ENCODE data around the gene LILRB2.
"Not testable (repeated sequence)": the region's sequence is repeated elsewhere in the genome, so short reads cannot be mapped to it uniquely, and the experiment has no call there.

Gene LILRB2

GRCh38 chr19:54282686-54283470 is 2.0 kb upstream of the LILRB2 start:
- no peaks in the 10 kb centered on the region for H3K9me3 ChIP-seq (ENCODE audit: control insufficient read depth in 2 of 2, low read length in 2 of 2)
- no peak overlapping the region for H3K4me3 ChIP-seq (ENCODE audit: low read length in 2 of 2)
- no peak overlapping the region for H3K9ac ChIP-seq (ENCODE audit: low read length in 2 of 2)
- no peak overlapping the region for H3K27ac ChIP-seq (ENCODE audit: low read length)
- H3K4me1 ChIP-seq (ENCODE audit: control insufficient read depth, insufficient read depth, low read length) = no peaks in the 10 kb centered on the region
- no peaks in the 10 kb centered on the region for H3K36me3 ChIP-seq (ENCODE audit: control insufficient read depth in 2 of 2, insufficient read depth in 2 of 2, low read length in 2 of 2)
- H3K27me3 ChIP-seq (ENCODE audit: control insufficient read depth in 1 of 2, insufficient read depth in 2 of 2, low read length in 2 of 2) = peaks cover 4 to 11% of the 10 kb centered on the region in 2 donors

GRCh38 chr19:54281729-54282075 is 792 bp upstream of the LILRB2 start:
- not testable (repeated sequence) for H3K4me3 ChIP-seq (ENCODE audit: low read length in 2 of 2); H3K9me3 ChIP-seq (ENCODE audit: control insufficient read depth in 2 of 2, low read length in 2 of 2); H3K9ac ChIP-seq (ENCODE audit: low read length in 2 of 2); H3K36me3 ChIP-seq (ENCODE audit: control insufficient read depth in 2 of 2, insufficient read depth in 2 of 2, low read length in 2 of 2); H3K27ac ChIP-seq (ENCODE audit: low read length); H3K4me1 ChIP-seq (ENCODE audit: control insufficient read depth, insufficient read depth, low read length)
- peaks cover 4 to 11% of the 10 kb centered on the region in 2 donors for H3K27me3 ChIP-seq (ENCODE audit: control insufficient read depth in 1 of 2, insufficient read depth in 2 of 2, low read length in 2 of 2)

- H3K36me3 ChIP-seq (ENCODE audit: control insufficient read depth in 2 of 2, insufficient read depth in 2 of 2, low read length in 2 of 2); H3K9me3 ChIP-seq (ENCODE audit: control insufficient read depth in 2 of 2, low read length in 2 of 2); H3K9ac ChIP-seq (ENCODE audit: low read length in 2 of 2); H3K27ac ChIP-seq (ENCODE audit: low read length); H3K4me1 ChIP-seq (ENCODE audit: control insufficient read depth, insufficient read depth, low read length); H3K4me3 ChIP-seq (ENCODE audit: low read length in 2 of 2): not testable (repeated sequence)
- peaks cover 4 to 11% of the 10 kb centered on the region in 2 donors for H3K27me3 ChIP-seq (ENCODE audit: control insufficient read depth in 1 of 2, insufficient read depth in 2 of 2, low read length in 2 of 2)
These were observed 469 bp downstream of the LILRB2 start for GRCh38 chr19:54280441-54280840.

- not testable (repeated sequence) for H3K9me3 ChIP-seq (ENCODE audit: control insufficient read depth in 2 of 2, low read length in 2 of 2); H3K36me3 ChIP-seq (ENCODE audit: control insufficient read depth in 2 of 2, insufficient read depth in 2 of 2, low read length in 2 of 2); H3K9ac ChIP-seq (ENCODE audit: low read length in 2 of 2); H3K27ac ChIP-seq (ENCODE audit: low read length); H3K4me3 ChIP-seq (ENCODE audit: low read length in 2 of 2); H3K4me1 ChIP-seq (ENCODE audit: control insufficient read depth, insufficient read depth, low read length)
- peaks cover 4 to 11% of the 10 kb centered on the region in 2 donors for H3K27me3 ChIP-seq (ENCODE audit: control insufficient read depth in 1 of 2, insufficient read depth in 2 of 2, low read length in 2 of 2)
These were observed 885 bp downstream of the LILRB2 start for GRCh38 chr19:54280025-54280424.

GRCh38 chr19:54279406-54279962 is 1.4 kb downstream of the LILRB2 start:
- Histone ChIP-seq H3K9ac (ENCODE audit: low read length in 2 of 2) (no peak overlapping the region), H3K27ac (ENCODE audit: low read length) (no peak overlapping the region), H3K4me1 (ENCODE audit: control insufficient read depth, insufficient read depth, low read length) (no peaks in the 10 kb centered on the region), H3K9me3 (ENCODE audit: control insufficient read depth in 2 of 2, low read length in 2 of 2) (no peaks in the 10 kb centered on the region), H3K27me3 (ENCODE audit: control insufficient read depth in 1 of 2, insufficient read depth in 2 of 2, low read length in 2 of 2) (peaks cover 4 to 11% of the 10 kb centered on the region in 2 donors), H3K36me3 (ENCODE audit: control insufficient read depth in 2 of 2, insufficient read depth in 2 of 2, low read length in 2 of 2) (no peaks in the 10 kb centered on the region), H3K4me3 (ENCODE audit: low read length in 2 of 2) (no peak overlapping the region)

GRCh38 chr19:54278571-54279195 is 2.2 kb downstream of the LILRB2 start:
- not testable (repeated sequence) for H3K36me3 ChIP-seq (ENCODE audit: control insufficient read depth in 2 of 2, insufficient read depth in 2 of 2, low read length in 2 of 2); H3K4me3 ChIP-seq (ENCODE audit: low read length in 2 of 2); H3K4me1 ChIP-seq (ENCODE audit: control insufficient read depth, insufficient read depth, low read length); H3K27ac ChIP-seq (ENCODE audit: low read length); H3K9ac ChIP-seq (ENCODE audit: low read length in 2 of 2); H3K9me3 ChIP-seq (ENCODE audit: control insufficient read depth in 2 of 2, low read length in 2 of 2)
- peaks cover 4 to 11% of the 10 kb centered on the region in 2 donors for H3K27me3 ChIP-seq (ENCODE audit: control insufficient read depth in 1 of 2, insufficient read depth in 2 of 2, low read length in 2 of 2)

- H3K9me3 ChIP-seq (ENCODE audit: control insufficient read depth in 2 of 2, low read length in 2 of 2) = not testable (repeated sequence)
These were observed 2.9 kb downstream of the LILRB2 start for GRCh38 chr19:54278056-54278455.

GRCh38 chr19:54277111-54277615 is 3.7 kb downstream of the LILRB2 start:
- not testable (repeated sequence) for H3K4me1 ChIP-seq (ENCODE audit: control insufficient read depth, insufficient read depth, low read length); H3K27ac ChIP-seq (ENCODE audit: low read length); H3K36me3 ChIP-seq (ENCODE audit: control insufficient read depth in 2 of 2, insufficient read depth in 2 of 2, low read length in 2 of 2); H3K4me3 ChIP-seq (ENCODE audit: low read length in 2 of 2); H3K9ac ChIP-seq (ENCODE audit: low read length in 2 of 2); H3K27me3 ChIP-seq (ENCODE audit: control insufficient read depth in 1 of 2, insufficient read depth in 2 of 2, low read length in 2 of 2); H3K9me3 ChIP-seq (ENCODE audit: control insufficient read depth in 2 of 2, low read length in 2 of 2)

More at GRCh38 chr19:54278056-54278455, 2.9 kb downstream of the LILRB2 start:
- not testable (repeated sequence) for H3K36me3 ChIP-seq (ENCODE audit: control insufficient read depth in 2 of 2, insufficient read depth in 2 of 2, low read length in 2 of 2); H3K4me3 ChIP-seq (ENCODE audit: low read length in 2 of 2); H3K27ac ChIP-seq (ENCODE audit: low read length); H3K4me1 ChIP-seq (ENCODE audit: control insufficient read depth, insufficient read depth, low read length); H3K9ac ChIP-seq (ENCODE audit: low read length in 2 of 2)
- H3K27me3 ChIP-seq (ENCODE audit: control insufficient read depth in 1 of 2, insufficient read depth in 2 of 2, low read length in 2 of 2) = peaks cover 4 to 11% of the 10 kb centered on the region in 2 donors

GRCh38 chr19:54275951-54276350 is 5.0 kb downstream of the LILRB2 start:
- H3K9ac ChIP-seq (ENCODE audit: low read length in 2 of 2) = no peak overlapping the region
- H3K27me3 ChIP-seq (ENCODE audit: control insufficient read depth in 1 of 2, insufficient read depth in 2 of 2, low read length in 2 of 2) = peaks cover 2 to 4% of the 10 kb centered on the region in 2 donors
- H3K4me1 ChIP-seq (ENCODE audit: control insufficient read depth, insufficient read depth, low read length) = no peaks in the 10 kb centered on the region
- H3K4me3 ChIP-seq (ENCODE audit: low read length in 2 of 2) = no peak overlapping the region
- H3K9me3 ChIP-seq (ENCODE audit: control insufficient read depth in 2 of 2, low read length in 2 of 2) = no peaks in the 10 kb centered on the region
- H3K36me3 ChIP-seq (ENCODE audit: control insufficient read depth in 2 of 2, insufficient read depth in 2 of 2, low read length in 2 of 2) = no peaks in the 10 kb centered on the region
- no peak overlapping the region for H3K27ac ChIP-seq (ENCODE audit: low read length)

GRCh38 chr19:54274516-54274915 is 6.4 kb downstream of the LILRB2 start:
- not testable (repeated sequence) for H3K9me3 ChIP-seq (ENCODE audit: control insufficient read depth in 2 of 2, low read length in 2 of 2); H3K27ac ChIP-seq (ENCODE audit: low read length); H3K27me3 ChIP-seq (ENCODE audit: control insufficient read depth in 1 of 2, insufficient read depth in 2 of 2, low read length in 2 of 2); H3K4me1 ChIP-seq (ENCODE audit: control insufficient read depth, insufficient read depth, low read length); H3K9ac ChIP-seq (ENCODE audit: low read length in 2 of 2); H3K36me3 ChIP-seq (ENCODE audit: control insufficient read depth in 2 of 2, insufficient read depth in 2 of 2, low read length in 2 of 2); H3K4me3 ChIP-seq (ENCODE audit: low read length in 2 of 2)

GRCh38 chr19:54273821-54274220 is 7.1 kb downstream of the LILRB2 start:
- no peak overlapping the region for H3K27ac ChIP-seq (ENCODE audit: low read length)
- H3K36me3 ChIP-seq (ENCODE audit: control insufficient read depth in 2 of 2, insufficient read depth in 2 of 2, low read length in 2 of 2) = no peaks in the 10 kb centered on the region
- no peak overlapping the region for H3K9ac ChIP-seq (ENCODE audit: low read length in 2 of 2)
- no peaks in the 10 kb centered on the region for H3K4me1 ChIP-seq (ENCODE audit: control insufficient read depth, insufficient read depth, low read length)
- no peaks in the 10 kb centered on the region for H3K9me3 ChIP-seq (ENCODE audit: control insufficient read depth in 2 of 2, low read length in 2 of 2)
- H3K27me3 ChIP-seq (ENCODE audit: control insufficient read depth in 1 of 2, insufficient read depth in 2 of 2, low read length in 2 of 2) = peaks cover 0 to 1% of the 10 kb centered on the region in 2 donors
- H3K4me3 ChIP-seq (ENCODE audit: low read length in 2 of 2) = no peak overlapping the region
